Caco-2 (cell line): Measurements from ENCODE around the gene DMRTB1. TPM values are rescaled to one million over a fixed set of nuclear protein-coding genes. Genes with fewer than 3 reads are reported as not detected.

Experiments
- BruUV-seq: library from RNA; stranded (reverse); fragments of 400-500 nt; replicated peaks from 2 replicates; lab custom pipeline; 2021; lab: Mats Ljungman, UMichigan
- CTCF ChIA-PET: fragments of 300-600 bp; sonication (Branson Sonifier 250); formaldehyde crosslinking; loops from one replicate; lab custom pipeline; 2022; ENCODE audit warnings: antibody characterized with exemption; lab: Charles Lee
- POLR2A ChIA-PET: fragments of 300-600 bp; sonication (Branson Sonifier 250); formaldehyde crosslinking; loops from one replicate; lab custom pipeline; 2022; ENCODE audit warnings: antibody characterized with exemption; lab: Charles Lee
- DNase-seq, 2 experiments: peaks; one replicate each; pipeline versions ENCODE4 v3.0.0 to v3.0.0-alpha.2; 2020 to 2022
- H3K27me3 ChIP-seq: replicated peaks from 2 replicates; pipeline ENCODE4 v1.6.0; 2011; ENCODE audit warnings: low read length; ENCODE audit not compliant: control insufficient read depth, insufficient read depth
- H3K36me3 ChIP-seq: 2 replicates; pipeline ENCODE4 v1.5.1; 2011; ENCODE audit warnings: low read length; ENCODE audit not compliant: control insufficient read depth, insufficient read depth
- H3K4me1 ChIP-seq: fragments of 250-450 bp; sonication (Bioruptor Pico); 2 replicates; pipeline ENCODE4 v1.5.1; 2020; ENCODE audit warnings: mild to moderate bottlenecking
- H3K4me3 ChIP-seq: 2 replicates; pipeline ENCODE4 v1.5.1; 2011; ENCODE audit warnings: low read depth, mild to moderate bottlenecking, control low read depth, low read length
- H3K9me3 ChIP-seq: fragments of 250-450 bp; sonication (Bioruptor Pico); 2 replicates; pipeline ENCODE4 v1.5.1; 2020; ENCODE audit warnings: mild to moderate bottlenecking, moderate library complexity
- H3K27ac Mint-ChIP-seq: one replicate; pipeline ENCODE4 v1.8.0; 2022; ENCODE audit warnings: mixed read lengths; ENCODE audit not compliant: unreplicated experiment
- H3K27me3 Mint-ChIP-seq: one replicate; pipeline ENCODE4 v1.8.0; 2022; ENCODE audit warnings: mixed read lengths; ENCODE audit not compliant: insufficient read depth, unreplicated experiment
- H3K36me3 Mint-ChIP-seq: one replicate; pipeline ENCODE4 v1.8.0; 2022; ENCODE audit warnings: mild to moderate bottlenecking, mixed read lengths; ENCODE audit not compliant: insufficient read depth, unreplicated experiment
- H3K4me1 Mint-ChIP-seq: one replicate; pipeline ENCODE4 v1.8.0; 2022; ENCODE audit warnings: low read depth, mixed read lengths; ENCODE audit not compliant: unreplicated experiment
- H3K4me3 Mint-ChIP-seq: one replicate; pipeline ENCODE4 v1.8.0; 2022; ENCODE audit warnings: mild to moderate bottlenecking, moderate library complexity, mixed read lengths; ENCODE audit not compliant: unreplicated experiment
- H3K9me3 Mint-ChIP-seq: one replicate; pipeline ENCODE4 v1.8.0; 2022; ENCODE audit warnings: mixed read lengths; ENCODE audit not compliant: unreplicated experiment
- intact Hi-C: fragments of 100-400 bp; cut with micrococcal nuclease; formaldehyde crosslinking; loops from one replicate; pipeline ENCODE4 v1.10.0; 2022; ENCODE audit not compliant: unreplicated experiment
- total RNA-seq: library from RNA; stranded (reverse); gene quantifications from 2 replicates; pipeline ENCODE4 v1.2.3, GENCODE V29; 2022
- TF ChIP-seq, protein P1 (sequence below), 2 experiments: fragments of 200-600 bp in 1 of 2; IDR thresholded peaks; 1 replicate in 1 of 2; 2 replicates in 1 of 2; pipeline versions ENCODE4 v1.5.1 to v1.8.0; 2011 to 2022; ENCODE audit warnings: antibody characterized with exemption in 1 of 2, control low read depth in 1 of 2, inconsistent platforms in 1 of 2, low read depth in 1 of 2, low read length in 1 of 2, mild to moderate bottlenecking in 1 of 2, moderate library complexity in 1 of 2; ENCODE audit not compliant: insufficient read depth in 1 of 2, severe bottlenecking in 1 of 2, unreplicated experiment in 1 of 2

DMRTB1 gene
- total RNA-seq, 1 experiment from 2014 or later: not detected

DNA sequence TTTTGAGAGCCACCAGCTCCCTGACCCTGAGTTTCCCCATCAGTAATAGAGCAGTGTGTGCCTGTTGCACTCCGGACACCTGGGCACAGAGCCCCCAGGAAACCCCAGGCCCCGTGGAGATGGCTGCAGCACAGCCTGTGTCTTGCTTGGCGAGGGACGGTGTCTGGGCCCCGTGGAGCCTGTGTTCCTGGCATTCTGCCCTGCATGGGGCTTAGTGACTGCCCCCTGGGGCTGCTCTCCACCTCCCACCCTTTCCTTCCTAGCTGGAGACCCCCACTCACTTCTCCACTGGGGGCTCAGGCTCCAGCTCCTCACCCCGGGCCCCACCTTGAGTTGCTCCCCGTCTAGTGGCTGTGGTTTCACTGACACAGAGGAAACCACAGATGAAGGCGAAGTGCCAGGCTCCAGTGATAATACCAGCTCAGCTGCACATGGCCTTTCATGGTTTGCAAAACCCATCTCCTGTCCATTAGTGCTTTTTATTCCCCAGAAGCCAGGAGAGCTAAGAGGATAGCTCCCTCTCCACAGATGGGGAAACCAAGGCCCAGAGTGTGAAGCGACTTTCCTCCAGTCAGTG is 39.4 kb downstream of the DMRTB1 start:
- H3K27ac Mint-ChIP-seq: no peak overlapping the region
- ChIA-PET POLR2A (no interaction called here), CTCF (no interaction called here)
- Histone ChIP-seq H3K4me3 (no peak overlapping the region), H3K4me1 (no peaks in the 10 kb centered on the region), H3K36me3 (no peaks in the 10 kb centered on the region), H3K27me3 (no peaks in the 10 kb centered on the region), H3K9me3 (no peaks in the 10 kb centered on the region)
- H3K27me3 Mint-ChIP-seq: no peaks in the 10 kb centered on the region
- intact Hi-C loops: no loop called here
- BruUV-seq: no TSS peak
- no peaks in the 10 kb centered on the region for H3K9me3 Mint-ChIP-seq
- H3K36me3 Mint-ChIP-seq: no peaks in the 10 kb centered on the region
- DNase-seq: no peak
- TF ChIP-seq, protein P1, sequence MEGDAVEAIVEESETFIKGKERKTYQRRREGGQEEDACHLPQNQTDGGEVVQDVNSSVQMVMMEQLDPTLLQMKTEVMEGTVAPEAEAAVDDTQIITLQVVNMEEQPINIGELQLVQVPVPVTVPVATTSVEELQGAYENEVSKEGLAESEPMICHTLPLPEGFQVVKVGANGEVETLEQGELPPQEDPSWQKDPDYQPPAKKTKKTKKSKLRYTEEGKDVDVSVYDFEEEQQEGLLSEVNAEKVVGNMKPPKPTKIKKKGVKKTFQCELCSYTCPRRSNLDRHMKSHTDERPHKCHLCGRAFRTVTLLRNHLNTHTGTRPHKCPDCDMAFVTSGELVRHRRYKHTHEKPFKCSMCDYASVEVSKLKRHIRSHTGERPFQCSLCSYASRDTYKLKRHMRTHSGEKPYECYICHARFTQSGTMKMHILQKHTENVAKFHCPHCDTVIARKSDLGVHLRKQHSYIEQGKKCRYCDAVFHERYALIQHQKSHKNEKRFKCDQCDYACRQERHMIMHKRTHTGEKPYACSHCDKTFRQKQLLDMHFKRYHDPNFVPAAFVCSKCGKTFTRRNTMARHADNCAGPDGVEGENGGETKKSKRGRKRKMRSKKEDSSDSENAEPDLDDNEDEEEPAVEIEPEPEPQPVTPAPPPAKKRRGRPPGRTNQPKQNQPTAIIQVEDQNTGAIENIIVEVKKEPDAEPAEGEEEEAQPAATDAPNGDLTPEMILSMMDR (IDR thresholded peaks at IDR 0.05; ENCODE audit: insufficient read depth in 1 of 2, low read depth in 1 of 2, low read length in 1 of 2, severe bottlenecking in 1 of 2, unreplicated experiment in 1 of 2): no peak
- H3K4me3 Mint-ChIP-seq: no peak overlapping the region
- H3K4me1 Mint-ChIP-seq: no peaks in the 10 kb centered on the region

DNA sequence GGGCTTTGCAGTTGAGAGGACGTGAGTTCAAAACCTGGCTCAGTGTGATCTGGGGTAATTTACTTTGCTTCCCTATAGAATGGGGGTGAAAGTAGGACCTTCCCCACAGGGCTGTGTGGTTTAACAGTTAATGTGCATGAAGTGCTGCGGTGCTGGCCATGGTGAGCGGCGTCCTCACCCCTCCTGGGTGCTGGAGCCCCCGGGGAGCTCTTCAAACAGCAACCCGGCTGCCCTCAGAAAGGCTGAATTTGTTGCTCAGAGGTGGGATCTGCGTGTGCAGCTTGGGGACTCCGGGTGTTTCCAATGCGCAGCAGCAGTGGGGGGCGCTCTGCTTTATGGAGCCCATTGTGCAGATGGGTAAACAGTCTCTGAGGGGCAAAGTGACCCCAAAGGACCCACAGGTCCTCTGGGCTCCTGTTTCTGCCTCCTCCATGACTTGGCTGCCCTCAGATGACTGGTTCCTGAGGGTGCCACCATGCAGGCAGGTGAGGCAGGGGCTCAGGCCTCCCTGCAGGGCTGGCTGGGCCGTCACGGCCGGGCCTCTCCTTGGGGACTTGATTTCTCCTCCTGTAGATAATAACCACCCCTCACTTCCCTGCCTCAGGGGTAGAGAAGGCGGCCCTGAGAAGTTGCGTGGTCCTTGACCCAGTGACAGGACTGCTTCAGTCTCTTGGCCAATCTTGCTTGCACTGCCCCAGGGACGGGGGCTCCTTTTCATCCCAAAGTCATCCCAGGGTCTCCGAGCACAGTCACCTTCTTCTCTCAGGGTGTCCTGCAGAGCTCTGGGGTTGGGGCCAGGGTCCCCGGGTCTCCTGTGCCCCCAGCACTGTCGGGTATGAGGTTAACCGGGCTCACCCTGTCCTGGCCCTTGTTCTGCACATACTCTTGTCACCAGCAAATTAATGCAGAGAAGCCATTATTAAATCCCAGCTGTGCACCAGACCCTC is 40.3 kb downstream of the DMRTB1 start:
- Mint-ChIP-seq H3K4me1 (no peaks in the 10 kb centered on the region), H3K27me3 (no peaks in the 10 kb centered on the region), H3K27ac (no peak overlapping the region), H3K36me3 (no peaks in the 10 kb centered on the region), H3K4me3 (no peak overlapping the region), H3K9me3 (no peaks in the 10 kb centered on the region)
- Histone ChIP-seq H3K4me3 (no peak overlapping the region), H3K9me3 (no peaks in the 10 kb centered on the region), H3K36me3 (no peaks in the 10 kb centered on the region), H3K4me1 (no peaks in the 10 kb centered on the region), H3K27me3 (no peaks in the 10 kb centered on the region)
- BruUV-seq: no TSS peak
- no peak for DNase-seq
- ChIA-PET CTCF (no interaction called here), POLR2A (no interaction called here)
- intact Hi-C loops: no loop called here
- TF ChIP-seq, protein P1 (IDR thresholded peaks at IDR 0.05; ENCODE audit: insufficient read depth in 1 of 2, low read depth in 1 of 2, low read length in 1 of 2, severe bottlenecking in 1 of 2, unreplicated experiment in 1 of 2): no peak

DNA sequence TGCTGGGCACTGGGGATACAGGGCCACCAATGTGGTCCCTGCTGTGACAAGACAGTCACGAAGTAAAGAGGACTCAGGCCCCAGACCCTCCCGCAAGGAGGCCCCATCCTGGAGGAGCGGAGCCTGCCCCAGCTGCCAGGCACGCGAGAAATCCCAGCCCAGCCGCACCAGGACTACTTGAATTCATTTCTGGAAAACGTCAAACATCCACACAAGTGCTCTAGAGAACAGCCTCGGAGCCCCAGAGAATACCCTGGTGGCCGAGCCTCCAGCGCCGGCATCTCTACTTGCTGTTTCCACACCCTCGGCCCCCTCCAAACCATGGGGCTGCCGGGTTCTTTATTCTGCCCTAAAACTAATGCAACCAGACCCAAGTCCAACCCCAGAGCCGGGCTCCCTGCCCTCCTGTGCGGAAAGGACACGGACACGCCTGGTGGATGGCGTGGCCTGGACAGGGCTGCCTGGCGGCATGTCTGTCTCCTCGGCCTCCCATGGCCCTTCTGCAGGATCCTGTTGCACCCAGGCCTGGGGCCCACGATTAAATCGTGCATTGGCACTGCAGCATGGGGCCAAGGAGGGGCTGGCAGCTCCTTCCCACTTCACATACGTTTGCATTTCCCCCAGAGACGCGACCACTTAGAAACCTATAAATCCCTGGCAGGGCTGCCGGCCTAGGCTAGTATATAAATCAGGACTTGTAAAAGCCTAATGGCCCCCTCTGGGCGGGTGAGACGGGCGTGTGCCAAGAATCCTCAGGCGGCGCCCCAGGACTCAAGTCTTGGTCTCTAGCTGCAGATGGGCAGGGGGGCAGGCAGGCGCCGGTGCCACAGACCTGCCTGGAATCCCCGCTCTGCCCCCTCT is 41.2 kb downstream of the DMRTB1 start:
- Mint-ChIP-seq H3K27ac (no peak overlapping the region), H3K27me3 (no peaks in the 10 kb centered on the region), H3K4me3 (no peak overlapping the region), H3K4me1 (no peaks in the 10 kb centered on the region), H3K36me3 (no peaks in the 10 kb centered on the region), H3K9me3 (no peaks in the 10 kb centered on the region)
- no peak for DNase-seq
- Histone ChIP-seq H3K27me3 (no peaks in the 10 kb centered on the region), H3K4me1 (no peaks in the 10 kb centered on the region), H3K9me3 (no peaks in the 10 kb centered on the region), H3K4me3 (no peak overlapping the region), H3K36me3 (no peaks in the 10 kb centered on the region)
- no TSS peak for BruUV-seq
- intact Hi-C loops: no loop called here
- TF ChIP-seq, protein P1 (IDR thresholded peaks at IDR 0.05; ENCODE audit: insufficient read depth in 1 of 2, low read depth in 1 of 2, low read length in 1 of 2, severe bottlenecking in 1 of 2, unreplicated experiment in 1 of 2): no peak
- ChIA-PET POLR2A (no interaction called here), CTCF (no interaction called here)
